ENCODE results near the gene GRAMD1A. TPM values are rescaled to one million over a fixed set of nuclear protein-coding genes. Genes with fewer than 3 reads are reported as not detected.

GRAMD1A gene
- total RNA-seq, 1 experiment from 2014 or later, result 125 TPM

DNA sequence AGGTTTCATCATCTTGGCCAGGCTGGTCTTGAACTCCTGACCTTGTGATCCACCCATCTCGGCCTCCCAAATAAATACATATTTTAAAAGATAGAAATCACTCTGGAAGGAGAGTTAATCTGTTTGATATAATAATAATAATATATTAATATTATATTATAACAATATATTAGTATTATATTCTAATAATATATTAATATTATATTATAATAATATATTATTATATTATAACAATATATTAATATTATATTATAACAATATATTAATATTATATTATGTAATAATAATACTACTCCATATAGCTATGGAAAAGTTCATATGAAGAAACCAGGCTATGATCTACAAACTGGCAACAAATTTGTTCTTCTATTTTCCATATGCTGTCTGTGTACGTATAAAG lies 58.2 kb downstream of the GRAMD1A start:
- no peak overlapping the region for H3K4me2 ChIP-seq (ENCODE audit: insufficient read depth, insufficient read length, low read length)
- H2BK120ac ChIP-seq (ENCODE audit: low read depth, low read length, poor library complexity, severe bottlenecking), result no peak overlapping the region
- H3K56ac ChIP-seq (ENCODE audit: insufficient read length, low read depth, low read length), result no peak overlapping the region
- H3K9me3 Mint-ChIP-seq, result no peaks in the 10 kb centered on the region
- H3K23me2 ChIP-seq (ENCODE audit: insufficient read length, low read depth, low read length, poor library complexity, severe bottlenecking), result no peaks in the 10 kb centered on the region
- H3K79me1 ChIP-seq (ENCODE audit: insufficient read depth, low read depth, low read length, poor library complexity, severe bottlenecking), result no peaks in the 10 kb centered on the region
- H3K27me3 Mint-ChIP-seq (ENCODE audit: low read depth), result peaks cover 17% of the 10 kb centered on the region
- H4K20me1 ChIP-seq (ENCODE audit: control insufficient read depth, insufficient read depth, insufficient read length), result no peaks in the 10 kb centered on the region
- no peak overlapping the region for H4K5ac ChIP-seq (ENCODE audit: insufficient read length, low read depth, low read length)
- TF ChIP-seq, protein P1, sequence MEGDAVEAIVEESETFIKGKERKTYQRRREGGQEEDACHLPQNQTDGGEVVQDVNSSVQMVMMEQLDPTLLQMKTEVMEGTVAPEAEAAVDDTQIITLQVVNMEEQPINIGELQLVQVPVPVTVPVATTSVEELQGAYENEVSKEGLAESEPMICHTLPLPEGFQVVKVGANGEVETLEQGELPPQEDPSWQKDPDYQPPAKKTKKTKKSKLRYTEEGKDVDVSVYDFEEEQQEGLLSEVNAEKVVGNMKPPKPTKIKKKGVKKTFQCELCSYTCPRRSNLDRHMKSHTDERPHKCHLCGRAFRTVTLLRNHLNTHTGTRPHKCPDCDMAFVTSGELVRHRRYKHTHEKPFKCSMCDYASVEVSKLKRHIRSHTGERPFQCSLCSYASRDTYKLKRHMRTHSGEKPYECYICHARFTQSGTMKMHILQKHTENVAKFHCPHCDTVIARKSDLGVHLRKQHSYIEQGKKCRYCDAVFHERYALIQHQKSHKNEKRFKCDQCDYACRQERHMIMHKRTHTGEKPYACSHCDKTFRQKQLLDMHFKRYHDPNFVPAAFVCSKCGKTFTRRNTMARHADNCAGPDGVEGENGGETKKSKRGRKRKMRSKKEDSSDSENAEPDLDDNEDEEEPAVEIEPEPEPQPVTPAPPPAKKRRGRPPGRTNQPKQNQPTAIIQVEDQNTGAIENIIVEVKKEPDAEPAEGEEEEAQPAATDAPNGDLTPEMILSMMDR (conservative IDR thresholded peaks at IDR 0.05), result no peak
- no peaks in the 10 kb centered on the region for H3K9me3 ChIP-seq (ENCODE audit: control insufficient read depth, low read depth, low read length)
- no peak overlapping the region for H2BK12ac ChIP-seq (ENCODE audit: insufficient read length, low read depth, low read length)
- no peak overlapping the region for H4K8ac ChIP-seq (replicated peaks; ENCODE audit: insufficient read length, low read depth, low read length)
- H3K4me1 ChIP-seq (ENCODE audit: insufficient read depth, low read length), result no peaks in the 10 kb centered on the region
- no peak overlapping the region for H2AK5ac ChIP-seq (ENCODE audit: insufficient read length, low read length)
- WGBS (ENCODE audit: extremely low coverage, insufficient read length, low lambda C conversion rate), result no CpG with 5 or more reads among the region's 2 CpGs
- no peak overlapping the region for H3K9ac ChIP-seq (ENCODE audit: extremely low read depth, insufficient read length, low read length)
- H3K18ac ChIP-seq (ENCODE audit: insufficient read length, low read depth, low read length), result no peak overlapping the region
- H2BK5ac ChIP-seq (ENCODE audit: insufficient read length, low read length), result no peak overlapping the region
- no peak overlapping the region for H3K23ac ChIP-seq (ENCODE audit: insufficient read length, low read depth, low read length)
- H2BK20ac ChIP-seq (ENCODE audit: low read depth, low read length, poor library complexity, severe bottlenecking), result no peak overlapping the region
- no peaks in the 10 kb centered on the region for H3K79me2 ChIP-seq (ENCODE audit: insufficient read depth, low read length)
- no peak overlapping the region for H2AFZ ChIP-seq (ENCODE audit: low read length)
- peaks cover 20 to 22% of the 10 kb centered on the region in 2 experiments for H3K4me1 Mint-ChIP-seq
- H3K27me3 ChIP-seq (ENCODE audit: insufficient read depth, low read length), result no peaks in the 10 kb centered on the region
- no peak overlapping the region for H3K4ac ChIP-seq (ENCODE audit: low read depth, low read length)
- H3K4me3 Mint-ChIP-seq, result no peak overlapping the region
- no peak overlapping the region for H2BK15ac ChIP-seq (ENCODE audit: low read depth, low read length)
- H3T11ph ChIP-seq (ENCODE audit: low read length), result no peak overlapping the region
- DNase-seq, result no peak
- H3K27ac Mint-ChIP-seq, result no peak overlapping the region
- H3K36me3 Mint-ChIP-seq (ENCODE audit: insufficient read depth in 1 of 3, low read depth in 3 of 3), result no peaks in the 10 kb centered on the region
- H3K14ac ChIP-seq (ENCODE audit: insufficient read depth, low read length), result no peak overlapping the region
- no peak overlapping the region for H3K27ac ChIP-seq (ENCODE audit: insufficient read length, low read depth, low read length)
- H4K91ac ChIP-seq (ENCODE audit: insufficient read length, low read depth, low read length), result no peak overlapping the region
